Gastroesophageal sphincter (tissue), 4 donors: Measurements from ENCODE around the gene PRMT1. TPM values are rescaled to one million over a fixed set of nuclear protein-coding genes. Genes with fewer than 3 reads are reported as not detected.

ENCODE experiments used
- ATAC-seq: fragments of 150-250 bp; one replicate; pipeline ENCODE4 v1.9.1; 2016; ENCODE audit warnings: mild to moderate bottlenecking, moderate library complexity
- H3K27ac ChIP-seq, 4 donors: fragments of 200-600 bp; sonication (generic) in 3 of 4; 1 replicate in 3 of 4; 2 replicates in 1 of 4; pipeline ENCODE4 v1.5.1; 2016 to 2019
- H3K27me3 ChIP-seq: fragments of 200-600 bp; sonication (generic); one replicate; pipeline ENCODE4 v1.5.1; 2019
- H3K36me3 ChIP-seq, 2 donors: fragments of 200-600 bp; sonication (generic); one replicate each; pipeline ENCODE4 v1.5.1; 2019; ENCODE audit warnings: control low read depth in 1 of 2
- H3K4me1 ChIP-seq, 3 donors: fragments of 200-600 bp; sonication (generic); 1 replicate in 2 of 3; 2 replicates in 1 of 3; pipeline ENCODE4 v1.5.1; 2016 to 2019; ENCODE audit warnings: control low read depth in 2 of 3
- H3K4me3 ChIP-seq, 2 donors: fragments of 200-600 bp; sonication (generic); one replicate each; pipeline ENCODE4 v1.5.1; 2019; ENCODE audit warnings: mild to moderate bottlenecking in 1 of 2, moderate library complexity in 1 of 2
- H3K9me3 ChIP-seq, 3 donors: fragments of 200-600 bp; sonication (generic); one replicate each; pipeline ENCODE4 v1.5.1; 2017 to 2019; ENCODE audit warnings: control low read depth in 2 of 3
- EP300 ChIP-seq: sonication (generic); formaldehyde crosslinking; IDR thresholded peaks from one replicate; pipeline ENCODE4 v1.6.1; 2017; ENCODE audit warnings: antibody characterized with exemption, mild to moderate bottlenecking
- POLR2A ChIP-seq, 2 donors: fragments of 450-650 bp; IDR thresholded peaks; one replicate each; pipeline ENCODE4 v1.6.1; 2017; ENCODE audit warnings: antibody characterized with exemption in 2 of 2, mild to moderate bottlenecking in 2 of 2, moderate library complexity in 1 of 2
- POLR2AphosphoS5 ChIP-seq: sonication (generic); formaldehyde crosslinking; IDR thresholded peaks from one replicate; pipeline ENCODE4 v1.6.1; 2017; ENCODE audit warnings: antibody characterized with exemption
- WGBS, 2 donors: methylation state at CpG; one replicate each; pipeline ENCODE4 v1.1.5; 2018; ENCODE audit warnings: low coverage in 1 of 2; 5-methylcytosine and 5-hydroxymethylcytosine counted together
- total RNA-seq, 4 donors: library from RNA; depleted of rRNA; stranded (reverse); fragments of >200 nt; gene quantifications; one replicate each; pipeline ENCODE4 v1.1.0, GENCODE V29; 2016
- TF ChIP-seq, protein P1 (sequence below), 4 experiments: fragments of 200-600 bp in 2 of 4; fragments of 450-650 bp in 2 of 4; sonication (generic) in 1 of 4; IDR thresholded peaks; one replicate each; pipeline ENCODE4 v1.5.1; 2017 to 2019; ENCODE audit warnings: antibody characterized with exemption in 4 of 4, mild to moderate bottlenecking in 2 of 4, moderate library complexity in 2 of 4

The PRMT1 gene
- total RNA-seq, 4 donors from 2014 or later, result 137 to 152 (median 146) TPM

DNA sequence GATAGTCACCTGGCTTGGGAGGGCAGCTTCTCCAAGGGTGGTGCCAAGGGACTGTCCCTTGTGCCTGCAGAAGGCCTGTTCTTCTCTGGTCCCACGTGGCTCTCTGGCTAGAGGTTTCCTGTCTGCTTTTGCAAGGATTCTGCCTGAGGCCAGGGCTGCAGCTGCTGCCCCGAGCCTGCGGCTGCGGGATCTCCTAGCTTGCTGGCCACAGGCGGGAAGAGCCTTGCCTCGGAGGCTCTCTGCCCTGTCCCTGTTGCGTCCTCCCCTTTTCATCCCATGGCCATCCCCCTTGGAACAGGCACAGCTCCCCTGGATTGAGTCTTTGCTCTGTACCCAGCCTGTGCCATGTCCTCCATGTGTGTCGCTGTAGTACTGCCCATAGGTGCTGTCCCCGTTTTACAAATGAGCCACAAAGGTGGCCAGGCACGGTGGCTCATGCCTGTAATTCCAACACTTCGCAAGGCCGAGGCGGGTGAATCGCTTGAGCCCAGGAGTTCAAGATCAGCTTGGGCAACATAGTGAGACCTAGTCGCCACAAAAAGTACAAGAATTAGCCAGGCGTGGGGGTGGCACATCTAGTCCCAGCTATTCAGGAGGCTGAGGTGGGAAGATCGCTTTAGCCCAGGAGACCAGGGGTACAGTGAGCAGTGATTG, 20.5 kb upstream of the PRMT1 start:
- H3K27ac ChIP-seq, result no peak overlapping the region
- H3K4me3 ChIP-seq, result no peak overlapping the region
- no peak for ATAC-seq
- WGBS, 2 donors, result 70 to 100% methylated on average over 4 to 5 of the region's 17 CpGs
- peaks cover 0 to 100% of the 10 kb centered on the region in 2 donors for H3K36me3 ChIP-seq
- H3K9me3 ChIP-seq, result no peaks in the 10 kb centered on the region
- H3K4me1 ChIP-seq, result no peaks in the 10 kb centered on the region
- H3K27me3 ChIP-seq, result no peaks in the 10 kb centered on the region
- TF ChIP-seq POLR2AphosphoS5, result no peak
- TF ChIP-seq, protein P1, sequence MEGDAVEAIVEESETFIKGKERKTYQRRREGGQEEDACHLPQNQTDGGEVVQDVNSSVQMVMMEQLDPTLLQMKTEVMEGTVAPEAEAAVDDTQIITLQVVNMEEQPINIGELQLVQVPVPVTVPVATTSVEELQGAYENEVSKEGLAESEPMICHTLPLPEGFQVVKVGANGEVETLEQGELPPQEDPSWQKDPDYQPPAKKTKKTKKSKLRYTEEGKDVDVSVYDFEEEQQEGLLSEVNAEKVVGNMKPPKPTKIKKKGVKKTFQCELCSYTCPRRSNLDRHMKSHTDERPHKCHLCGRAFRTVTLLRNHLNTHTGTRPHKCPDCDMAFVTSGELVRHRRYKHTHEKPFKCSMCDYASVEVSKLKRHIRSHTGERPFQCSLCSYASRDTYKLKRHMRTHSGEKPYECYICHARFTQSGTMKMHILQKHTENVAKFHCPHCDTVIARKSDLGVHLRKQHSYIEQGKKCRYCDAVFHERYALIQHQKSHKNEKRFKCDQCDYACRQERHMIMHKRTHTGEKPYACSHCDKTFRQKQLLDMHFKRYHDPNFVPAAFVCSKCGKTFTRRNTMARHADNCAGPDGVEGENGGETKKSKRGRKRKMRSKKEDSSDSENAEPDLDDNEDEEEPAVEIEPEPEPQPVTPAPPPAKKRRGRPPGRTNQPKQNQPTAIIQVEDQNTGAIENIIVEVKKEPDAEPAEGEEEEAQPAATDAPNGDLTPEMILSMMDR (IDR thresholded peaks at IDR 0.05), result no peak

DNA sequence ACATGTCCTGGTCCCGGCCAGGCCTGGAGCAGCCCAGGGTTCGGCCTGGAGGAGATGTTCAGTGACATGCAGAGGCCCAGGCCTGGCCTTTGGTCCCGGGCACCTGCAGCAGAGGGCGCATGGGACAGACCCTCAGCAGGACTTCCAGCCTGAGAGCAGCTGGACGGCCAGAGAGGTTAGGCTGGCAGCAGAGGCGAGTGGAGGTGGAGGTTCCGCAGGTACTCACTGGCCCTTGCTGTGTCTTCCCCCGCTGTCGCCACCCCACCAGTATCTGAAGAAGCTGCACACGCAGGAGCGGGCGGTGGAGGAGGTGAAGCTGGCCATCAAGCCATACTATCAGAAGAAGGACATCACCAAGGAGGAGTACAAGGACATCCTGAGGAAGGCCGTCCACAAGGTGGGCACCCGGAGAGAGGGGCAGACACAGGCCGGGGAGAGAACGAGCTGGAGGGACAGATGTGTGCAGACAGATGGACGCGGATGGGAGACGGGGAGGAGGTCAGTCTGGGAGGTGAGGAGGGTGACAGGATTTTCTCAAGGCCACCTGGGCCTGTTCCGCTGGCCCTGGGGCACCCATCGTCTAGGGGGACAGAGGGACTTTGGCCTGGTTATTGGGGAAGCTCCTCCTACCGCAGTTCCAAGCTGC, 19.5 kb upstream of the PRMT1 start:
- H3K27ac ChIP-seq, result no peak overlapping the region
- H3K4me3 ChIP-seq, result no peak overlapping the region
- no peak for ATAC-seq
- no peaks in the 10 kb centered on the region for H3K27me3 ChIP-seq
- no peaks in the 10 kb centered on the region for H3K9me3 ChIP-seq
- no peaks in the 10 kb centered on the region for H3K4me1 ChIP-seq
- peaks cover 0 to 100% of the 10 kb centered on the region in 2 donors for H3K36me3 ChIP-seq
- WGBS, 2 donors, result 81 to 83% methylated on average over 6 to 12 of the region's 22 CpGs
- TF ChIP-seq POLR2AphosphoS5 (no peak), POLR2A (IDR thresholded peaks at IDR 0.05) (no peak), EP300 (no peak)
- TF ChIP-seq, protein P1 (IDR thresholded peaks at IDR 0.05), result no peak

DNA sequence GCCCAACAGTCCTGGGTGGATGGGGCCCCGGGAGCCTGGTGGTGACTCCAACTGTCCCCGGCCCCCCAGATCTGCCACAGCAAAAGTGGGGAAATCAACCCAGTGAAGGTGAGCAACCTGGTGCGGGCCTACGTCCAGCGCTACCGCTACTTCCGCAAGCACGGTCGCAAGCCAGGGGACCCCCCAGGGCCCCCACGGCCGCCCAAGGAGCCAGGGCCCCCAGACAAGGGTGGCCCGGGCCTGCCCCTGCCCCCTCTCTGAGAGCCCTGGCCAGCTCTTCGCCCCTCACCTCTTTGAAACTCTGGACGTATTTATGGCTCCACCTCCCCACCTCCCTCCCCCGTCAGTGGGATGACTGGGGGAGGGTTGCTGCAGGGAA, 18.9 kb upstream of the PRMT1 start:
- Histone ChIP-seq H3K4me3 (no peak overlapping the region), H3K27ac (no peak overlapping the region), H3K4me1 (peaks cover 0 to 4% (median 0%) of the 10 kb centered on the region in 3 donors), H3K27me3 (no peaks in the 10 kb centered on the region), H3K9me3 (no peaks in the 10 kb centered on the region), H3K36me3 (peaks cover 0 to 100% of the 10 kb centered on the region in 2 donors)
- TF ChIP-seq POLR2AphosphoS5 (no peak), POLR2A (IDR thresholded peaks at IDR 0.05) (no peak), EP300 (no peak)
- TF ChIP-seq, protein P1 (IDR thresholded peaks at IDR 0.05), result no peak
- WGBS, 2 donors, result no CpG with 5 or more reads among the region's 15 CpGs
- no peak for ATAC-seq

DNA sequence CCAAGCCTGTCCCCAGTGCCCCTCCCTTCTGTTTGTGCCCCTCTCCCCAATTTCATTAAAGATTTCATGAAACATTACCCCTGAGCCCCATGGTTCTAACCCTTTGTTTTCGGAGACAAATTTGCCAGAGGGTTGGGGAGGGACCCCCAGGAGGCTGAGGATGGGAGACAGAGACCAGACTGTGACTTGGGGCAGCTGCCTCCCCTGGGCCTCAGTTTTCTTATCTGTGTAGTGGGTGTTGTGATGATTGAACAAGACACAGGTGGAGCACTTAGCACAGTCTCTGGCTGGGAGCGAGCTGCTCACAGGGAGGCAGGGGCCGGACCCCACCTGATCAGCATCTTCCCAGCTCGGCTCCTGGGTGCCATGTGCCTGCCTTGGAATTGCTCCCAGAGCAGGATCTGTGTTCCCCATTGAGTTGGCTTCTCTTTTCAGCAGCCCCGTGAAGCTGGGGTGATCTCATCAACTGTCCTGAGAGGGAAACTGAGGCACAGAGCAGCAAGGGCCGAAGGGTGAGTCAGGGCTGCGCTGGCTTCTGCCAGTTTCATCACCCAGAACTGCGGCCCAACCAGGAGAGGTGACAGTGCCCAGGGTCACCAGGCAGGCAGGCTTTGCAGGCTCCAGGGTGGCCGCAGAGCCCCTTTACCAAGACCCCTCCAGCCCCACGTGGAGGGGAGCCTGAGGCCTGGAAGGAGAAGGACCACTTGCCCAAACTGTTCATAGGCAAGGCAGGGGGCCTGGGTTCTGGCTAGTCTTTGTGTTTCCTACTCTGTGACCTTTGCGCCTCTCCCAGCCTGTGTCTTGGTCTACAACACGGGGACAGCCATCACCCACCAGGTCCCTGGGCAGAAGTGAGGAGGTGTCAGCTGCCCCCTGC, 18.3 kb upstream of the PRMT1 start:
- 40% methylated on average over 1 of the region's 12 CpGs; no CpG with 5 or more reads in 1 of the 2 donors for WGBS, 2 donors
- ATAC-seq, result no peak
- Histone ChIP-seq H3K27ac (no peak overlapping the region), H3K4me1 (peaks cover 0 to 10% (median 0%) of the 10 kb centered on the region in 3 donors), H3K9me3 (no peaks in the 10 kb centered on the region), H3K4me3 (no peak overlapping the region), H3K27me3 (no peaks in the 10 kb centered on the region), H3K36me3 (peaks cover 0 to 94% of the 10 kb centered on the region in 2 donors)
- TF ChIP-seq, protein P1 (IDR thresholded peaks at IDR 0.05), result no peak
- TF ChIP-seq POLR2A (IDR thresholded peaks at IDR 0.05) (no peak), EP300 (no peak), POLR2AphosphoS5 (no peak)
